ENCODE data around the gene AKT1.

The AKT1 gene

DNA sequence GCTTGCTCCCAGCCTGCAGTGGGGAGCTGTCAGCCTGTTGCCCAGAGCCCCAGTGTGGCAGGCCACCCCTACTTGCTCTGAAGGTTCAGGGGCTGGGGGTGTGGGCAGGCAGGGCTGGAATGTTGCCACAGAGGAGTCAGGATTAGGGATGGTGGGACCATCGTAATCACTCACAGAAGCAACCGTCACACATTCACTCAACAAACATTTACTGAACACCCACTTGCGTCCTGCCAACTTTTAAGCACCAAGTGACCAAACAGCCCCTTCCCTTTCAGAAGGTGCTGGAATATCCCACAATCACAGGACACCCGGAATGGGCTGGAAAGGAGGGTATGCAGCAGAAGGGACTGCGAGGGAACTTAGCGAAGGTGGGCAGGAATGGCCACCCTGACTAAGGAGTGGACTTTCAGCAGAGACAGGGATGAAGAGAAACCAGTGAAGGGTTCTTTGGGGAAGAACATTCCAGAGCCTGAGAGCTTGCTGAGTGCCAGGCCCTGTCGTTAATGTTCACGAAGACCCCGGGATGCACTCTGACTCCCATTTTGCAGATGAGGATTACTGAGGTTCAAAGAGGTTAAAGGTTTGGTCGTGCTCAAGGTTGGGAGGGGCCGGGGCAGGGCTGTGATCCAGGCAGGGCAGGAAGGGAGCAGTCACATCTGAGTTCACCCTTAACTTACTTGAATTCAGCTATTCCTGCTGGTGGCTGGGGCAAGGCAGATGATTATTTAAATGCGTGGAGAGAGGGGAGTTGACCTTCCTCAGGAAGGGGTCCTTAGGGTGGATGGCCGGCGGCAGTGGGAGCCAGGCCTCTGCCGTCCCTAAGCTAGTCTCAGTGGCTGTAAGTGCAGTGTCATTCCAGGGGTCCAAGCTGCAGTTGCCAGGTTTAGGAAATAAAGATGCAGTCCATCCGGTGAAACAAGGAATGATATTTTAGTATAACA lies 3.0 kb upstream of the AKT1 start:
- DNase-seq, result no peak

DNA sequence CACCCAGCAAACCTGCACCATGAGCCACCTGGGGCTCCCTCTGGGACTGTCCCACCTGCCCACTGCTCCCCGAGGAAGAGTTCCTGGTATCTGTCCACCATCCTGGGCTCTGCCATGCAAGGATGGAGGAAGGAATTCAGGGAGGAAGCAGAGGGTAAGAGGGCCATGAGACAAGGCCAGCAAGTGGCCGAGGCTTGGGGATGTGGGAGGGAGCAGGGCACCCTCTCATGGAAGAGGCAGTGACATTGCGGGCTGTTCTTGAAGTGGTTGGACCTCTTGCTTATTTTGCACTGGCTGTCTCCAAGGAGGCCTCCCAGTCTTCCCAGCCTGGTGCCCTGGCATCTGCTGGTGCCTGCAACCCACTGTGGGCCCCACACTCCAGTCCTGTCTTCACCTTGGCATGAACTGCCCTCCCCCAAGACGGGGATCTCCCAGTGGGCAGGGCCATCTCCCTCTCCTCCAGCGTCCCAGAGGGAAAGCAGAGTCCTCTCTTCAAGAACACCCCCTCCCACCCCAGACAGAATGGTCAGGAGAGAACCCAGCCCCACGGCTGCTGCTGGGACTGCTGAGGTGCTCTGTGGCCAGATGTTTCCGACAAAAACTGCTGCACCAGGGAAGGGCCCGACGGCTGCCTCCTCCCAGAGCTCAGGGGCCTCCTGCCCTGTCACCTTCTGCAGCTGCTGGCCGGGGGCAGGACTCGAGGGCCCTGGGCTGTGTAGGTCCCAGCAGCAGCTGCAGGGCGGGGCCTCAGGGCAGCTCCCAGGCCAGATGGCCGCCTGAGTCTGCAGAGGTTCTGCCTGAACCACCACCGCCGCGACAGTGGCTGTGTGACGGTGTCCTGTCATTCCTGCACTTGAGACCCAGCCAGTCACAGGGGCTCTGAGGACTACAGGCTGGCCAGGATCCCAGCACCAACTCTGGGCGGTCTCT lies 1.8 kb upstream of the AKT1 start:
- DNase-seq, result no peak

DNA sequence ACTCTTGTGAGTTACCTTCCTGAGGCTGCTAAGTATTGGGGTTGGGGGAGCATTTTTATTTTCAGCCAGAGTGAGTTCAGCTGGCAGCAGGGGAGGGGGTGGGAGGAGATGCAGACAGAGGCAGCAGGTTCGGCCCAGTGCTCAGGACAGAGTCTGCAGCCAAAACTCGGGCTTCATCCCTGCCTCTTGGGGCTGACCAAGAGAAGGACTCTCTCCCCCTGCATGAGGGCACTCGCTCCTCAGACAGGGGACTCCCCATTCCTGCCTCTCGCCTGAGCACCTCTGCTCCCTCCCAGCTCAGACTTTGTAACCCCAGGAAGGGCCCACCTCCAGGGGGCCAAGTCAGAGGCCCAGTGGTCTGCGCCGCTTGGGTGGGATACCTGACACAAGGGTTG lies 1.1 kb upstream of the AKT1 start:
- DNase-seq, result no peak

DNA sequence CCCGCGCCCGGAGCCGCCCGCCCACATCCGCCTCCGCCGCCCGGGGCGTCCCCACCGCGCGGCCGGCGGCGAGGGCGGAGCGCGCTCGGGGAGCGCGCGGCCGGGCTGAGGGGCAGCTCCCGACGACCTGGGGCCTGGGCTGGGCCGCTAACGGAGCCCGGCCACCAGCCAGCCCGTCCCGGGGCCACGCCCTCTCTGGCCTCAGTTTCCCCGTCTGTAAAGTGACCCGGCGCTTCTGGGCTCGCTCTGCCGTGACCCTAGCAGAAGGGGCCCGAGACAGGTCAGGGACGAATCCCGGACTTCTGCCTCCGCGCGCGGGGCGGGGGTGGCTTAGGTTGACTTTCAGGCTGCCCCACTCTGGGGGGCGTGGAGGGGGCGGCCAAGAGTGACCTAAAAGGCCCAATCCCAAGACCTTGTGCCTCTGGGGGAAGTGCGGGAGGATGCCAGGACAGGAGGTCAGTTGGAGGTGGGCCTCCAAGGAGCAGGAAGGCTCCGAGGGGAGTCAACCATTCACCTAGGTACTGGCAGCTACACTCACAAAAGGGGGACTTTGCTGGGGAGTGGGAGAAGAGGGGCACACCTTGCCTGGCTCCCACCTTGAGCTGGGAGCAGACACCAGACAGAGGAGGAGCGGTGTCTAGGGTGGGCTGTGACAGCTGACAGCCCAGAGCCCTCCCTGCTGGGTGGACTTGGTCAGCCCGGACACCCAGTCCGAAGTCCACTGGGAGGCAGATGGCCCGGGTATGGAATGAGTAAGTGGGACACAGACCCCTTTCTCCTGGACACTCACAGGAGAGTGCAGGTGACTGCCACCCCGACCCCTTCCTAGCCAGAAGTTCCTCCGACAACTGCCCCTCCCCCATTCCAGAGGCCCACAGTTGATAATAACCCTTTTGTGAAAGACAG lies 486 bp upstream of the AKT1 start:
- peak; percentile 69 for DNase-seq

DNA sequence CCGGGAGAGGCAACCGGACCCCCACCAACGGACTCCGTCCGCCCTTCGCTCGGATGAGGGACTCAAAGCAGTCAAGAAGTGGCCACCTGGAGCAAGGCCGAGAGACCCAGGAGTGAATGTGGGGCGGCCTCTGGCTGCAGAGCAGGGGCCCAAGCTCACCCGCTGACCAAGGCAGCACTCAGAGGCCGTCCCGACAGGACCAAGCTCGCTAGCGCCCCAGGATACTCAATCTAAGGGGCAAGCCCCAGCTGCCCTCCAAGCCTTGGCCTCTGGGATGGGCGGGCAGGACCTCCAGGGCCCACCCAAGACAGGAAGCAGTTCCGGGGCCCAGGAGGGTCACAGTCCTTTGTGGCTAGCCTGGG lies 936 bp downstream of the AKT1 start:
- no peak for DNase-seq

DNA sequence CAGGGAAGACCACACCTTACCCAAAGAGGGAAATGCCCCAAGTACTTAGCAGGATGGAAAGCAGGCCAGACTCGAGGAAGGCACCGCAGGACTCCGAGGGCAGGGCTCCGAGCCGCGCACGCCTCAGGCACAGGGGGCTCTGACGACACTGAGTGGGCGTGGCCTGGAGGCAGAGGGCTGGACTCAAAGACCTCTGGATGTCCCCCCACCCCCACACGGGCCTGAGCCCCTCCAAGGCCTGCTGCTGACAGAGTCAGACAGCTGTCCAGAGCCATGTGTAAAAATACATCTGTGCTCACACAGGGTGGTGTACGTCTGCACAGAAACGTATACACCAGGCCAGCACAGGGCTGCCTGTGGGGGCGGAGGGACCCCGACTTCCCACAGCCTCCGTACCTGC lies 1.4 kb downstream of the AKT1 start:
- DNase-seq, result peak; percentile 68

DNA sequence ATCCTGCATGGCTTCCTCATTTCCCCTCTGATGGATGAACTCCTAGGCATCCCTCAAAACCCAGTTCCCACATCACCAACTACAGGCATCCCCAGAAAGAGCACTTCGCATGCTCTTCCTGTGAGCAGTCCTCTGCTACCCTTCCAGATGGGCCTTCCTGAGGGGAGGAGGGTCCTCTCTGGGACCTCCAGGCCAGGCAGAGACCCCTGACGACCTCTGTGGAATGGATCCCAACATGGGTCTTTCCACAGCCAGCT lies 1.9 kb downstream of the AKT1 start:
- DNase-seq, result no peak

DNA sequence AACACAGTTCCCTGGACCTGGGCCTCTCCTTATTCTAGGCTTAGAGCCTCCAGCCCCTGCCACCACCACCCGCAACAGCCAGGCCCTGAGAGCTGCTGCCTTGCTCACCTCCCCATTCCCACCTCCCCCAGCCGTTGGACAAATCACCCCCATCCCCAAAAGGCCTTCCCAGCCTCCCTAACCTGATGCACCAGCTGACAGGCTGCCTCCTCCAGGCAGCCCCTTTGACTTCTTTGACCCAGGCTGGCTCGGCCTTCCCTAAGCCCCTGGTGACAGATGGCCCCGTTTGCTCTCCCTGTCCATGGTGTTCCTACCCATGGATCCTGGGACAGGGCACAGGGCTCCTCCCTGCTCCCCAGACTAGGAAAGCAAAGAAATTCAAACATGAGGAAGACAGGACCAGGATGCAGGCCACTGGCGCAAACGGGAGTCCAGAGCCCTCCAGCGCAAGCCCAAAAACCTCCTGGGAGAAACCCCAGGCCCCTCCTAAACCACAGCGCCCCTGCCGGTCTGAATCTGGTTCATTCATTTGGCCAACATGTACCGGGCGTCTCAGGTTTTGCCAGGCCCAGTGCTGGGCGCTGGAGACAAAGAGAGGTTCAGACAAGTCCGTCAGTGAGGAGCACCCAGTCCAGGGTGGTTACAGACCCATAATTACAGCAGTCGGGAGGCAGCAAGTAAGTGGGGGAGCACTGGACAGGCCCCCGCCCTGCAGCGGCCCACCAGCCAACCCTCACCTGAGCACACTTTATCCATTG lies 2.4 kb downstream of the AKT1 start:
- no peak for DNase-seq

DNA sequence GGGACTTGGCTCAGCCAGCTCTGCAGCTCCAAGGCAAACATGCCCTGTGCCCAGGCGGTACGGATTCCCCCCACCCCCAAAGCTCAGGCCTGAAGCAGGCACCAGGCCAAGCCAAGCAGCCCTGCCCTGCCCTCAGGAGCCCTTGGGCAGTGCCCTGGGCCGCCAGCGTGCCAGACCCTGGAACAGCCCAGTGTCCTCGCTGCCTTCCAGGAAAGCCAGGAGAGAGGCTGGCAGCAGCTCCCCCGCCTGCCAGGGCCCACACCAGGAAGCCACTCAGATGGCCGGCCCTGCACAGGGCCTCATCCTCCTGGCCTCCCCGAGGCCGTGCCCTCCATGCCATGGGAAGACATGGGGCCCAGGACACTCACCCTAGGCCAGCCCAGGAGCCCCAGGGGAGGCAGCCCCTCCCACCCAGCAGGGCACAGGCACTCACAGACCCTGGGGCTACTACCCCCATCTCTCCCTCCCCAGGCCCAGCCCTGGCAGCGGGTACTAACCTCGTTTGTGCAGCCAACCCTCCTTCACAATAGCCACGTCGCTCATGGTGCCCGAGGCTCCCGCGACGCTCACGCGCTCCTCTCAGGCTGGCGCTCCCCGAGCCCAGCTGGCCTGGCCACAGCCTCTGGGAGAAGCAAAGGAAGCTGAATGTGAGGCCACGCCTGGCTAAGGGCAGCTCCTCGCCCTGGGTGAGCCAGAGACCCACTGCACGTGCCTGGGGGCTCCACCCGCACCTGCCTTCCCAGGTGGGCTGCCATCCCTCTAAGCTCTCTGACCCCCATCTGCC lies 3.3 kb downstream of the AKT1 start:
- no peak for DNase-seq

DNA sequence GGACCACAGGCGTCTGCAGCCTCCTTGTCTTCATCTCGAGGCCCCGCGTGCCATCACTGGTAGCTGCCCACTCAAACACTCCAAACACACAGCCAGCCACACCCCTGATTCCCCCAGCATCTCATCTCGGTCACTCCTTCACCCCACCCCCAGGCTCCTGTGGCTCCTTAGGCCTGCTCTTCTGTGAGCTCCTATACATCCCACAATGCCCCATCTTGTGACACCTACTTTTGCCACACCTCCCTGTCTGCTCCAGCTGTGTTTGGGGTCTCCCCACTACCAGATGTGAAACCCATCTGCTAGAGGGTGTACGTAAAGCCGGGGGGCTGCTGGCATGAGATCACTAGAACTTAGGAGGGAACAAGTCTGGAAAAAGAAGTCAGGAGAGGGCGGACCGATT lies 4.1 kb downstream of the AKT1 start:
- DNase-seq, result no peak

DNA sequence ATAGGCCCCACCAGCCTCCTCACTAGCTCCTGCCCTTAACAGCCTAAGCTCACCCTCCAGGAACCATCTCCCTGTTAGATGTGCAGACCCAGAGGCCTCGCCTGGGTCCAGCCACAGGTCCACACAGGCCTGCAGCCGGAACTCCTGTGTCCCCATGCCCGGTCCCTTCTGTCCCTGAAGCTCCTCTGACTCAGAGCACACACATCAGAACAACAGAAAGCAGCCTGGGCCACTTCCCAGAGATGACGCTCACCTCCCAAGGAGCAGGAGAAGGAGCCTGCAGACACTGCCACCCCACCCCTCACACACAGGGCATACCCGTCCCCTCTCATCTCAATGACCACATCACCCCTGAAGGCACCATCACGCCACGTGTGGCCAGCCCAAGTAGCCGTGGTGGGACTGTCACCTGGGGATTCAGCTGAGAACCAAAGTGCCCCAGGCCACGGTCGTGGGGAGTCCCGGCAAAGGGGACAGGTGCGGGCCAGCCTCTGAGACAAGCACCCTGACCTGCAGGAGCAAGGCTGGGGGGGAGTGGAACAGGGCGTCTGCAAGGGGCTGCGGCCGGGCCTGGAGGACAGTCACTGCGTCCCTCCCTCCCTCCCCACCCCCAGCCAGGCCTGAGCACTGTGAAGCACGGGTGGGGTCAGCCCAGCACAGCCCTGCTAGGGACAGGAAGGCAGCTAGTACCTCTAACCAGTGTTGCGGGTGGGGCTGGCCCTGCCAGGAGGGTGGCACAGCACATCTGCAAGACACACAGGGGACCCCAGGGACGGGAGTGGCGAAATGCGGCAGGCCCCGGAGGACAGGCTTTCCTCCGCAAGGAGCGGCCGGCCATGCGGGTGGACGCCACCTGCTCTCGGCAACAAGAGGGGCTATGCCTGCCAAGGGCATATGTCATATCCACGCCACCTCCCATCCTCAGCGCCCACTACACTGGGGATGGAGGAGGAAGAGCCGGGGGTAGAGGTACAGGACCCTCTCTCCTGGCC lies 5.5 kb downstream of the AKT1 start:
- DNase-seq, result no peak

DNA sequence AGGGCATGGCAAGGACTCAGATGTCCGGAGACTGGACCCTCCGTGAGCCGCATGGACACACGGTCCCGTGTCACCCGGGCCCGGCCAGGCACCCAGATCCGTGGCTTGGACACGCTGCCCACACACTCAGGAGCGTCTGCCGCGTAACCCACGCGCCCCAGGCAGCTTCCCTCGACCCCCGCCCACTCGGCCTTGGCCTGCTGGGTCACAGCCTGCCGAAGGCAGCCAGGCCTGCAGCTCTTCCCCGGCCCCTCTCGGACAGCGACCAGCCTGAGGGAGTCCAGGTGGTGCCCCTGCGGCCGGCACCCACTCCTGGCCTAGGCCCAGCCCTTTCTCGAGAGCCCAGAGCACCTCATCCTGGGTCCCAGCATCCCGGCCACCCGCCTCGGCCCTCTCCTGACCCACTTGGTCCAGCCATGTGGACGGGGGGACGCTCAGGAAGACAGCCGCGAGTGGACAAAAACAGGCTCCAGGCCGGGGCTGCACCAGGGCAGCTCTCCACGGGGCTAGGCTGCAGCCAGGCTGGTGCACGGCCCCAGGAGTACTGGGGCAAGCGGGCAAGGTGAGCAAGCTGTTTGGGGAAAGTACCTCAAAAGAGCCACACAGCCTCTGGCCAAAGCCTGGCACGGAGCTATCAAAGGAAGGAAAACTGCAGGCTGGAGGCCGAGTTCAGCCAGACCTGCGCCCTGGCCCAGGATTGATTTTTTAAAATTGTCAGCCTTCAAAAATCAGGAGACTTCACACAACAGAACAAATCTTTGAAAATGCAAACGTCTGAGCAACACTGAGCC lies 6.5 kb downstream of the AKT1 start:
- no peak for DNase-seq

DNA sequence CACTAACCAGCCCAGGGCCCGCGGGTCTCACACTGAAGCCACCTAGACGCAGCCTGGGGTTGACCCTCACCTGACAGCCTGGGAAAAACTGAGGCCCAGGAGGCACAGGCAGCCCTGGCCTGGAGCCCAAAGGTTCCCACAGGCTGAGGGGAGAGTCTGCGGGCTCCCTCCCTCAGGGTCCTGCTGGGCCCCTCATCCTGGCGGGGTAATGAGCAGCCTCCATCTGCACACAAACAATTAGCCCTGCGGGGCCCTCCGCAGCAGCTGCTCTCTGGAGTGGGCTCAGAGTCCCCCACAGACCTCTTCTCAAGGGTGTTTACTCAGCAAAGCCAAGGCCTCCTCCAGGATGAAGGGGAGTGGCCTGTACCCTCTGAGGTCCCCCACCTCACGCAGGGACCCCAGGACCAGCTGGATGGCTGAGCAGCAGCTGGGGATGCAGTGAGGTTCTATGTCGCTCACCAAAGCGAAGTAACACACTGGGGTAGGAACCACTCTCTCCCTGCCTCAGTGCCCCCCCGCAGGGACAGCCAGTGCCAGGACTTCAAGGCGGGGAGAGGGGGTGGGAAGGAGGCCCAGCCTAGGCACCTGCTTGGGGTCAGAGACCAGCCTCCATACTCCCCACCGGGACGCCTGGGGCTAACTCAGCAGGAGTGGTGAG lies 7.3 kb downstream of the AKT1 start:
- no peak for DNase-seq

DNA sequence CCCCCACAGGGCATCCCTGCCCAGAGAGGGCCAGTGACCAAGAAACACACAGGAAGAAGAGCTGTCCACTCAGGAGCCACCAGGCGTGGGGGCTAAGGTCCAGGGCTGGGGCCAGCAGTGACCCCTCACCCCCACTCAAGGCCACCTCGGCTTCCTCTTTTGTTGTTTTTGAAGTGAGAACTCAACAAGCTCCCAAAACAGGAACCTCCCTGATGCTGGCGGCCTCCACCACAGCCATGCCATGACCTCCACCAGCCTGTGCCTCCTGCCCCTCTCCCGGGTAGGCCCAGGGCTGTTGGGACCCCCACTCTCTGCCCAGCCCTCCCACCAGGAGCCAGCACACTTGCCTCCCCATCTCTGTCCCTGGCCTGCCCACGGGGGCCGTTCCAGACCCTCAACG lies 7.8 kb downstream of the AKT1 start:
- DNase-seq, result no peak

DNA sequence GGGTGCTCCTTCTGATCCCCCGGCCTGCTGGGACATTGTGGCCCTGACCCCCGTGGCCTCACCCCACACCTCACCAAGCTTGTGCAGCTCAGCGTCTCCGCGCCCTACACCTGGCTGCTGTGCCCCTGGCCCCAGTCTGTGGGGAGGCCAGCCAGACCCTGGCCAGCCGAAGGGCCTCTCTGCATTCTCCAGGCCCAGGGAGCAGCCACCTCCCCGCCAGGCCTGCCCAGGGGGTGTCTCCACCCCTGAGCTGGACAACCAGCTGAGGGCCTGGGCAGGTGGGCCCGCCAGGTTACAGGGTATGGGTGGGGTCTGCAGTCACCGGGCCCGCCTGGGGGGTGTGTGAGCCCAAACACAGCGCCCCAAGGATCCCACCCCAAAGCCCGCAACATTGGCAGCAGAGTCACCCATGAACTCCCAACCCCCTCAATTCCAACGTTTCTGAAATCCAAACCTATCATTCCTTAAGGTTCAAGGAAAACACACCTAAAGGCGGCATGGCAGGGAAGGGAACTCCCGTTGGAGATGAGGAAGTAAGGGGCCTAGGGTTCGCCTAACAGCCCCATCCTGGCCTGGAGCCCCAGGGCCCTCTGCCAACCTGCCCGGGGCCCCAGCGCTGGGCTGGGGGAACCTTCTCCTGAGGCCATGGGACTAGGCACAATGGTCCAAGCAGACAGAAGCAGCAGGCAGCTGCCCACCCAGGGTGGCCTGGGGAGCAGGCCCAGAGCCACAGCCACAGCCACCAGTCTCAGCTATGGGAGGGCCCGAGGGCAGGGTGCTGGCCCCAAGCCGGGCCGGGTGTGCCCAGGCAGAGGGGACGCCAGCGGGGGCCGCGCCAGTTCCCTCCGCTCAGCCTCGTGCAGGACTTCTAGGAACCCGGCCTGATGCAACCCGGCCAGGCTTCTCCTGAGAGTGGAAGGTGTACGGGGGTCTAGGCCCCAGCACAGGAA lies 8.5 kb downstream of the AKT1 start:
- no peak for DNase-seq

DNA sequence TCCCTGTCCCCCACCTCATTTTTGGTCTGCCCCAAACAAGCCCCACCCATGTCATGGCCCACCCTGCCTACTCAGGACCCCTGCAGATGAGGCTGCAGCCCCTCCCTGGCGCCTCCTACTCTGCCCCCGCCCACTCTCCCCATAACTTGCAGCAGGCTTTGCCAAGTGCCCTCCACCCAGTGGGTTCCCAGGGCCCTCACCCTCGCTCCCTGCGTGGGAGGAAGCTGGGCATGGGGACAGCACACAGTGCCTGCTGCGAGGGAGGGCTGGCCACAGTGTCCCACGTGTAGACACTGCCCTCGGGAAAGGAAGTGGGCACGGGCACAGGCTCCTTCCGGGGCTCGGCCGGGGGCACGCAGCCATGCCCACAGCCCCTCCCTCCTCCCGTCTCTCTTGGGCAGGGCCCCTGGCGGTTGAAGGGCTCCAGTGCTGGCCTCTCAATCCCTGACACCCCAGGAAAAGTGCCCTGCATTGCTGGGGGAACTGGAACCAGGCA lies 9.4 kb downstream of the AKT1 start:
- no peak for DNase-seq

DNA sequence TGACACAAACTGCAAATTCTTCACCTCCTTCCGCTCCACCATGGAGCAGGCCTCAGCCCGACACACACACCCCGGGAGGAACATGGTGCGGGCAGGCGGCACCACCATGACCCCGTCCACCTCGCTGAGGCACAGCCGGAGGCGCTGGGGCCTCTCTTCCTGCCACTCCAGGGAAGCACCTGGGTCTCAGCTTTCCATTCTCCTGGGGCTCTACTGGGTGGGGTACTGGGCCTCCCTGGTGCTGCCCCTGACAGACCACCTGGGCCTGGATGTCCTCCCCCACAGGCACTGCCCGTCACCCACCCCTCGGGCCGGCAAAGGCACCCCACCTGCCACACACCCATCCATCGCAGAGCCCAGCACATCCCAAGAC lies 9.9 kb downstream of the AKT1 start:
- no peak for DNase-seq

Measured in activated CD4-positive, alpha-beta T cell treated with anti-CD3 and anti-CD28 coated beads, Interleukin-10, Interleukin-2, amounts not matched to agents 100 ng/mL and 50 ng/mL, durations not matched to agents 16 hours and 8 hours (primary cell).